ENCODE measurements around the gene CNTN1.

CNTN1 gene

DNA sequence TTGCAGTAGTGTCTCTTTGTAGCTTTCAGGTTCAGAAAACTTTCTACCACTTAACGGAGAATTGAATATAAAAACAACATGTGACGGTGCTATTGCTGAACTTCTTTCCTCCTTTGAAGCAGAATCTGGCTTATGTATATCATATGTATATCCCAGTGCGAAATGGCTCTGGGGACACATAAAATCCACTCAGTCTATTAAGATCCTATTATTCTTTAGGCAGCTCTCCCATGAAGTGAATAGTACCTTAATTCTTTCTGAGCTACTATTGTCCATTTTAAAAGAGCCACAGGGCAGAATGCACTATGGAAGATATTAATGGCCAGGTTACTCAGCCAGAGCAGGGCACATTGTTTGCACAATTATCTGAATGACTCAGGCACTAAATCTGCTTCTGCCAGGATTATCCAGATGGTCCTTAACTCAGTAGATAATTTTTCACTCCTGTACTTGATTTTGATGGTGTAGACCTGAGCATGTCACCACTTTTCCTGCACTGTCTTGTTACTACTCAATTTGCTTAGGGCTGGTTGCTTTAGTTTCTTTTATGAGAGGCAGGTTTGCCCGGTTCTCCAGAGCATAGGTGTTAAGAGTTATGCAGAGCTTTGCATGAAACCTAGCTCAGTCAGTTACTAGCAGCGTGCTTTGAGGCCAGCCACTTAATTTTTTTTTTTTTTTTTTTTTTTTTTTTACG, 5.5 kb downstream of the CNTN1 start:
- no peak overlapping the region for H3K4me3 ChIP-seq (ENCODE audit: low read length)
- TF ChIP-seq, protein P1, sequence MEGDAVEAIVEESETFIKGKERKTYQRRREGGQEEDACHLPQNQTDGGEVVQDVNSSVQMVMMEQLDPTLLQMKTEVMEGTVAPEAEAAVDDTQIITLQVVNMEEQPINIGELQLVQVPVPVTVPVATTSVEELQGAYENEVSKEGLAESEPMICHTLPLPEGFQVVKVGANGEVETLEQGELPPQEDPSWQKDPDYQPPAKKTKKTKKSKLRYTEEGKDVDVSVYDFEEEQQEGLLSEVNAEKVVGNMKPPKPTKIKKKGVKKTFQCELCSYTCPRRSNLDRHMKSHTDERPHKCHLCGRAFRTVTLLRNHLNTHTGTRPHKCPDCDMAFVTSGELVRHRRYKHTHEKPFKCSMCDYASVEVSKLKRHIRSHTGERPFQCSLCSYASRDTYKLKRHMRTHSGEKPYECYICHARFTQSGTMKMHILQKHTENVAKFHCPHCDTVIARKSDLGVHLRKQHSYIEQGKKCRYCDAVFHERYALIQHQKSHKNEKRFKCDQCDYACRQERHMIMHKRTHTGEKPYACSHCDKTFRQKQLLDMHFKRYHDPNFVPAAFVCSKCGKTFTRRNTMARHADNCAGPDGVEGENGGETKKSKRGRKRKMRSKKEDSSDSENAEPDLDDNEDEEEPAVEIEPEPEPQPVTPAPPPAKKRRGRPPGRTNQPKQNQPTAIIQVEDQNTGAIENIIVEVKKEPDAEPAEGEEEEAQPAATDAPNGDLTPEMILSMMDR (conservative IDR thresholded peaks at IDR 0.05; ENCODE audit: low read depth, low read length): no peak
- DNase-seq (ENCODE audit: low read depth): no peak

DNA sequence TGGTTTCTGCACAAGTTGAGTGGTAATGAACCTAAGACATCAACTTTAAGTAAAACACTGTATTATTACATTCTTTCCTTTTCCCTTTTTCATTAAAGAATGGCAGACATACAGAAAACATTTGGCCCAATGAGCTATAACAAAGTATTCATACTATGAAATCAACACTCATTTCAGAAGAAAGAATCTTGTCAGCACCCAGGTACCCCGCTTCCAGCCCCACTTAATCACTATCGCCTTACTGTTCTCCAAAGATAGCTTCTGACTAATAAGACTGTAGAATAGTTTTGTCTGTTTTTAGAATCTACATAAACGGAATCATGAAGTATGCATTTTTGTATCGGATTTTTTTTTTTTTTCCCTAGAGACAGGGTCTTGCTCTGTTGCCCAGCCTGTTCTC, 9.5 kb downstream of the CNTN1 start:
- DNase-seq (ENCODE audit: low read depth): no peak
- no peak overlapping the region for H3K4me3 ChIP-seq (ENCODE audit: low read length)
- TF ChIP-seq, protein P1 (conservative IDR thresholded peaks at IDR 0.05; ENCODE audit: low read depth, low read length): no peak

DNA sequence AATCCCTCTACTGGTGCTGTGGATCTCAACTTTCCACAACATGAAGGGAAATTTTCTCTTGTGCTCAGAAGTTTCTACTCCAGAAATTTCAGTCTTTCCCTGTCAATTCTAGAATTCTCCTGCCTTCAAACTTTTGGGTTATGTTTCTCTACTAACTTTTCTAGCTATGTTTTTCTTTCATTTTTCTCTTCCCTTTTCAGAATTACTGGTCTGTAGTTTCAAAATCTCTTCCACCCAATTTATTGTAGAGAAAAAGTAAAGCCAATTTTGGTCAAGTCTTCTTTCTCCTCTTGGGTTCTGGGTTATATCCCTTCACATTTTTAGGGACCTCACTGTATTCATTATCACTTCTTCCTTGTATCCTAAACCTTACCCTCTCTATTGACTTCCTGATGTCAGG, 18.9 kb downstream of the CNTN1 start:
- TF ChIP-seq, protein P1 (conservative IDR thresholded peaks at IDR 0.05; ENCODE audit: low read depth, low read length): no peak
- no peak for DNase-seq (ENCODE audit: low read depth)
- H3K4me3 ChIP-seq (ENCODE audit: low read length): no peak overlapping the region

DNA sequence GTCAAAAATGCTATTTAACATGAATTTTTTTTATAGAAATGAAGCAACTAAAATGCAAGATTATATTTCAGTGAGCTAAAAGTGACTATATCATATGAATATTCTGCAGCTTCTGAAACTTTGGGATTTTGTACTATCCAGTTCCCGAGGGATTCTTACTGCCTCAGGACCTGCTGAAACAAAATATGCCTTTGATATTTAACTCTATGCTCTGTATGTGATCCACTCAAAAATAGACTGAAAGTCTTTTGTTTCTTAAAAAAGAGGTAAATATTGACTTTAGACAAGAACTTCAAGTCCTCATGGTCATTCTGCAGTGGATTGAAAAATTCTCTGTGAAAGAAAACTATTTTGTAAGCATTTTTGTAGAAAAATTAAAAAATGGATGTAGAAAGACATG, 22.4 kb downstream of the CNTN1 start:
- DNase-seq (ENCODE audit: low read depth): no peak
- no peak overlapping the region for H3K4me3 ChIP-seq (ENCODE audit: low read length)
- TF ChIP-seq, protein P1 (conservative IDR thresholded peaks at IDR 0.05; ENCODE audit: low read depth, low read length): no peak

DNA sequence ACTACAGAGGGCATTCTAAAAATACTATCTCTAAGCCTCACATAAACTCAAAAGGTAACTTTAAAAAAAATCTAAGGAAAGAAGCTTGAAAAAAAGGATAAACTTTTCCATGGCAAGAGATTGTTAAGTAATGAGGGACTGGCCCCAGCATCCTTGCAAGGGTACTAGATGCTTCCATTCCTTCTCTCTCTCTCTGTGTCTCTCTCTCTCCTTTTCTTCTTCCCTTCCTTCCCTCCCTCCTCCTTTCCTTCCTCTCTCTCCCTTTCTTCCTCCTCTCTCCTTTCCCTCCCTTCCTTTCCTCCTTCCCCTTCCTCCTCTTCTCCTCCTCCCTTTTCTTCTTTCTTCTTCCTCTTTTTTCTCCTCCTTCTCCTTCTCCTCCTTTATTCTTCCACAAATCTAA, 23.8 kb downstream of the CNTN1 start:
- no peak overlapping the region for H3K4me3 ChIP-seq (ENCODE audit: low read length)
- TF ChIP-seq, protein P1 (conservative IDR thresholded peaks at IDR 0.05; ENCODE audit: low read depth, low read length): no peak
- DNase-seq (ENCODE audit: low read depth): no peak

DNA sequence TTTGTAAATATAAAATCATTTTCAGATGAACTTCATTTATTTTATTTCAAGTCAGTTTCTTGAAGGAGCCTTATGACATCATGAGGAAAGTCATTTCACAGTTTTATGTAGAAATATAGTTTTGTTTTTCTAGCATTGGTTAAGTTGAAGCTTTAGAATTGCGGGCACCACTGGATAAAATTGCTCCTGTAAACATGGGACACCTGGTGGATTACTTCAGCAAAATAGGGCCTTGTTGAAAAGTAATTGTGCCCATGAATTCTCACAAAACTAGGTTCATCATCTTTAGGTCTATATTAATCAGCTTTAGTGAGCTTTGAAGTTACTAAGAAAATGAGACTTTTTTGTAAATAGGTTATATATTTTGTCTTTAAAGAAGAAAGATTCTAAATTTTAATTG, 25.3 kb downstream of the CNTN1 start:
- no peak for DNase-seq (ENCODE audit: low read depth)
- TF ChIP-seq, protein P1 (conservative IDR thresholded peaks at IDR 0.05; ENCODE audit: low read depth, low read length): no peak
- no peak overlapping the region for H3K4me3 ChIP-seq (ENCODE audit: low read length)

DNA sequence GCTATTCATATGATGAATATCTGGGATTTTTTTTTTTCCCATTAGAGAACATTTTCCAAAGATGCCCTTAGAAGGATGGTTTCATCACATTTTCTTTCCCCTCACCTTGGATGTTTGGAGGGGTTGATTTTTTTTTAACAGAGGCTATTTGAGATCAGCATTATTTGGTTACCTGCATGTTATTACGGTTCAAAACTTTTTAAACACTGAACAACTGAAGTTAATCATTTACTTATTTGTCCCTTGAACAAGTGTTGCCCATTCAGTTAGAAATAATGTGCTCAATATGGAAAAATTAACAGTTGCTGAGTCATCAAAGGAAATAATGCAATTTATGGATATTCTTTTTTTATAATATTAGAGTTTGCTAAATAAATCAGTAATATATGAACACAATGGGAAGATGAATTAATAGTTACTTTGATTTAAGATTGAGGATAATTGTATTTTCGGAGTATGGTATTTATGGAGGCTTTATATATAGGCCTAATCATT, 26.7 kb downstream of the CNTN1 start:
- TF ChIP-seq, protein P1 (conservative IDR thresholded peaks at IDR 0.05; ENCODE audit: low read depth, low read length): no peak
- no peak for DNase-seq (ENCODE audit: low read depth)
- no peak overlapping the region for H3K4me3 ChIP-seq (ENCODE audit: low read length)

Measured in retinal pigment epithelial cell (primary cell).